OCI-LY7 (cell line): Measurements from ENCODE around the gene FBXO44.

Experiments used
- EZH2phosphoT487 ChIP-seq: fragments of 200-600 bp; sonication (generic); IDR thresholded peaks from 2 replicates; pipeline ENCODE4 v1.6.1; 2018; ENCODE audit warnings: low read depth, borderline replicate concordance, mild to moderate bottlenecking, mixed run types, antibody characterized with exemption, low read length, moderate library complexity, mixed read lengths
- TF ChIP-seq, protein P1 (sequence below): fragments of 200-600 bp; sonication (generic); conservative IDR thresholded peaks from 2 replicates; pipeline ENCODE4 v1.5.1; 2014; ENCODE audit warnings: mild to moderate bottlenecking, antibody characterized with exemption, low read length, moderate library complexity, mixed read lengths

DNA sequence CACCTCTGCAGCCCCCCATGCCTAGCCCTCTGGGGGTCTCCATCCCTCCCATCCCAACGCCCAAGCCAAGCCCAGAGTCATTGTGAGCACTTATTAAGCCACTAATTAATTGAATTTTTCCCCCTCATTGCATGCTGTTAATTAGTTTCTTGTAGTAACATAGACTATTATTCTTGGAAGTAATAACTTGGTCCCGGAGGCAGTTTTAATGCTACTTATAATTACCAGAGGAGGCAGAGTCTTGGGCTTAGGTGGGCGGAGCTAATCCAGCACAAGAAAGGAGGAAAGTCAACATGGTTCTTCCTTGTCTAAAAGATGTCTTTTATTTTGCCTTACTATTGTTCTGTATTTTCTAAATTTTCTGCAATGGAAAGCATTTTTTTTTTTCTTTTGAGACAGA is 28.1 kb upstream of the FBXO44 start:
- TF ChIP-seq, protein P1, sequence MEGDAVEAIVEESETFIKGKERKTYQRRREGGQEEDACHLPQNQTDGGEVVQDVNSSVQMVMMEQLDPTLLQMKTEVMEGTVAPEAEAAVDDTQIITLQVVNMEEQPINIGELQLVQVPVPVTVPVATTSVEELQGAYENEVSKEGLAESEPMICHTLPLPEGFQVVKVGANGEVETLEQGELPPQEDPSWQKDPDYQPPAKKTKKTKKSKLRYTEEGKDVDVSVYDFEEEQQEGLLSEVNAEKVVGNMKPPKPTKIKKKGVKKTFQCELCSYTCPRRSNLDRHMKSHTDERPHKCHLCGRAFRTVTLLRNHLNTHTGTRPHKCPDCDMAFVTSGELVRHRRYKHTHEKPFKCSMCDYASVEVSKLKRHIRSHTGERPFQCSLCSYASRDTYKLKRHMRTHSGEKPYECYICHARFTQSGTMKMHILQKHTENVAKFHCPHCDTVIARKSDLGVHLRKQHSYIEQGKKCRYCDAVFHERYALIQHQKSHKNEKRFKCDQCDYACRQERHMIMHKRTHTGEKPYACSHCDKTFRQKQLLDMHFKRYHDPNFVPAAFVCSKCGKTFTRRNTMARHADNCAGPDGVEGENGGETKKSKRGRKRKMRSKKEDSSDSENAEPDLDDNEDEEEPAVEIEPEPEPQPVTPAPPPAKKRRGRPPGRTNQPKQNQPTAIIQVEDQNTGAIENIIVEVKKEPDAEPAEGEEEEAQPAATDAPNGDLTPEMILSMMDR = no peak
- no peak for TF ChIP-seq EZH2phosphoT487
